GM18867 (cell line): ENCODE measurements around the gene CALML4.
"Not testable (repeated sequence)": the region's sequence is repeated elsewhere in the genome, so short reads cannot be mapped to it uniquely, and the experiment has no call there.

Experiments
- ATAC-seq: cut with Tn5 transposase; IDR thresholded peaks from one replicate; pipeline ENCODE4 v1.9.1; 2021; ENCODE audit warnings: mild to moderate bottlenecking, moderate library complexity; ENCODE audit not compliant: unreplicated experiment

CALML4 gene

GRCh38 chr15:68225442-68225841 lies 20.3 kb upstream of the CALML4 start:
- ATAC-seq = not testable (repeated sequence)

- no peak for ATAC-seq
Measured at GRCh38 chr15:68224546-68225250, 19.6 kb upstream of the CALML4 start.

GRCh38 chr15:68224108-68224507 lies 19.0 kb upstream of the CALML4 start:
- no peak for ATAC-seq

- ATAC-seq = no peak
Measured at GRCh38 chr15:68223171-68223570, 18.0 kb upstream of the CALML4 start.

- ATAC-seq = not testable (repeated sequence)
Measured at GRCh38 chr15:68222432-68222743, 17.3 kb upstream of the CALML4 start.

- ATAC-seq = not testable (repeated sequence)
Measured at GRCh38 chr15:68221530-68222431, 16.6 kb upstream of the CALML4 start.

- ATAC-seq = no peak
Measured at GRCh38 chr15:68220967-68221366, 15.8 kb upstream of the CALML4 start.

- no peak for ATAC-seq
Measured at GRCh38 chr15:68220489-68220888, 15.4 kb upstream of the CALML4 start.

GRCh38 chr15:68218847-68219798 lies 14.0 kb upstream of the CALML4 start:
- ATAC-seq = no peak

- no peak for ATAC-seq
Measured at GRCh38 chr15:68218331-68218730, 13.2 kb upstream of the CALML4 start.

GRCh38 chr15:68217341-68217740 lies 12.2 kb upstream of the CALML4 start:
- ATAC-seq = no peak

GRCh38 chr15:68214838-68215254 lies 9.7 kb upstream of the CALML4 start:
- no peak for ATAC-seq

GRCh38 chr15:68213991-68214837 lies 9.1 kb upstream of the CALML4 start:
- no peak for ATAC-seq

GRCh38 chr15:68213491-68213845 lies 8.3 kb upstream of the CALML4 start:
- ATAC-seq = not testable (repeated sequence)

GRCh38 chr15:68211656-68212320 lies 6.7 kb upstream of the CALML4 start:
- ATAC-seq = no peak

GRCh38 chr15:68210821-68211655 lies 5.9 kb upstream of the CALML4 start:
- no peak for ATAC-seq

GRCh38 chr15:68210409-68210756 lies 5.3 kb upstream of the CALML4 start:
- ATAC-seq = no peak

GRCh38 chr15:68209735-68210408 lies 4.7 kb upstream of the CALML4 start:
- peak; percentile 61 for ATAC-seq
